Measurements from ENCODE around the gene CAPN5.
"Not testable (repeated sequence)": the region's sequence is repeated elsewhere in the genome, so short reads cannot be mapped to it uniquely, and the experiment has no call there.

CAPN5 gene

GRCh38 chr11:77066229-77067042 lies at the start of gene CAPN5:
TSS of gene CAPN5 (plus strand) at chr11:77066971. CDS start at chr11:77084887, 17,916 bp downstream.
- peak; percentile 76 for DNase-seq (ENCODE audit: low read depth)

GRCh38 chr11:77018396-77018924 lies 48.3 kb upstream of the CAPN5 start:
- DNase-seq (ENCODE audit: low read depth): not testable (repeated sequence)

- no peak for DNase-seq (ENCODE audit: low read depth)
Measured at GRCh38 chr11:77019976-77020595, 46.7 kb upstream of the CAPN5 start.

GRCh38 chr11:77020734-77021133 lies 46.0 kb upstream of the CAPN5 start:
- DNase-seq (ENCODE audit: low read depth): no peak

GRCh38 chr11:77024745-77025144 lies 42.0 kb upstream of the CAPN5 start:
- DNase-seq (ENCODE audit: low read depth): no peak

GRCh38 chr11:77026221-77026620 lies 40.5 kb upstream of the CAPN5 start:
- no peak for DNase-seq (ENCODE audit: low read depth)

- DNase-seq (ENCODE audit: low read depth): no peak
Measured at GRCh38 chr11:77026743-77027142, 40.0 kb upstream of the CAPN5 start.

GRCh38 chr11:77027275-77027674 lies 39.5 kb upstream of the CAPN5 start:
- no peak for DNase-seq (ENCODE audit: low read depth)

GRCh38 chr11:77029829-77030228 lies 36.9 kb upstream of the CAPN5 start:
- no peak for DNase-seq (ENCODE audit: low read depth)

GRCh38 chr11:77030834-77031414 lies 35.8 kb upstream of the CAPN5 start:
- DNase-seq (ENCODE audit: low read depth): no peak

GRCh38 chr11:77031599-77031998 lies 35.2 kb upstream of the CAPN5 start:
- DNase-seq (ENCODE audit: low read depth): no peak

- DNase-seq (ENCODE audit: low read depth): no peak
Measured at GRCh38 chr11:77035039-77035438, 31.7 kb upstream of the CAPN5 start.

GRCh38 chr11:77035580-77035979 lies 31.2 kb upstream of the CAPN5 start:
- no peak for DNase-seq (ENCODE audit: low read depth)

- no peak for DNase-seq (ENCODE audit: low read depth)
Measured at GRCh38 chr11:77036398-77036797, 30.4 kb upstream of the CAPN5 start.

GRCh38 chr11:77037057-77037456 lies 29.7 kb upstream of the CAPN5 start:
- DNase-seq (ENCODE audit: low read depth): no peak

GRCh38 chr11:77038029-77038824 lies 28.5 kb upstream of the CAPN5 start:
- DNase-seq (ENCODE audit: low read depth): no peak

- DNase-seq (ENCODE audit: low read depth): no peak
Measured at GRCh38 chr11:77038825-77039326, 27.9 kb upstream of the CAPN5 start.

- DNase-seq (ENCODE audit: low read depth): no peak
Measured at GRCh38 chr11:77039491-77040400, 27.0 kb upstream of the CAPN5 start.

GRCh38 chr11:77040401-77040777 lies 26.4 kb upstream of the CAPN5 start:
- no peak for DNase-seq (ENCODE audit: low read depth)

- no peak for DNase-seq (ENCODE audit: low read depth)
Measured at GRCh38 chr11:77040889-77041288, 25.9 kb upstream of the CAPN5 start.

Data from stimulated activated CD8-positive, alpha-beta memory T cell treated with anti-CD3 and anti-CD28 coated beads, Interleukin-12 subunit alpha, Interleukin-12 subunit beta, amount 100 ng/mL, for 1 hour (primary cell).